Caco-2 (cell line): ENCODE measurements around the gene ST6GALNAC1. TPM values are rescaled to one million over a fixed set of nuclear protein-coding genes. Genes with fewer than 3 reads are reported as not detected.

Experiments
- BruUV-seq: library from RNA; stranded (reverse); fragments of 400-500 nt; replicated peaks from 2 replicates; lab custom pipeline; 2021; lab: Mats Ljungman, UMichigan
- CTCF ChIA-PET: fragments of 300-600 bp; sonication (Branson Sonifier 250); formaldehyde crosslinking; loops from one replicate; lab custom pipeline; 2022; ENCODE audit warnings: antibody characterized with exemption; lab: Charles Lee
- POLR2A ChIA-PET: fragments of 300-600 bp; sonication (Branson Sonifier 250); formaldehyde crosslinking; loops from one replicate; lab custom pipeline; 2022; ENCODE audit warnings: antibody characterized with exemption; lab: Charles Lee
- DNase-seq, 2 experiments: peaks; one replicate each; pipeline versions ENCODE4 v3.0.0 to v3.0.0-alpha.2; 2020 to 2022
- H3K27me3 ChIP-seq: replicated peaks from 2 replicates; pipeline ENCODE4 v1.6.0; 2011; ENCODE audit warnings: low read length; ENCODE audit not compliant: control insufficient read depth, insufficient read depth
- H3K36me3 ChIP-seq: 2 replicates; pipeline ENCODE4 v1.5.1; 2011; ENCODE audit warnings: low read length; ENCODE audit not compliant: control insufficient read depth, insufficient read depth
- H3K4me1 ChIP-seq: fragments of 250-450 bp; sonication (Bioruptor Pico); 2 replicates; pipeline ENCODE4 v1.5.1; 2020; ENCODE audit warnings: mild to moderate bottlenecking
- H3K4me3 ChIP-seq: 2 replicates; pipeline ENCODE4 v1.5.1; 2011; ENCODE audit warnings: low read depth, mild to moderate bottlenecking, control low read depth, low read length
- H3K9me3 ChIP-seq: fragments of 250-450 bp; sonication (Bioruptor Pico); 2 replicates; pipeline ENCODE4 v1.5.1; 2020; ENCODE audit warnings: mild to moderate bottlenecking, moderate library complexity
- H3K27ac Mint-ChIP-seq: one replicate; pipeline ENCODE4 v1.8.0; 2022; ENCODE audit warnings: mixed read lengths; ENCODE audit not compliant: unreplicated experiment
- H3K27me3 Mint-ChIP-seq: one replicate; pipeline ENCODE4 v1.8.0; 2022; ENCODE audit warnings: mixed read lengths; ENCODE audit not compliant: insufficient read depth, unreplicated experiment
- H3K36me3 Mint-ChIP-seq: one replicate; pipeline ENCODE4 v1.8.0; 2022; ENCODE audit warnings: mild to moderate bottlenecking, mixed read lengths; ENCODE audit not compliant: insufficient read depth, unreplicated experiment
- H3K4me1 Mint-ChIP-seq: one replicate; pipeline ENCODE4 v1.8.0; 2022; ENCODE audit warnings: low read depth, mixed read lengths; ENCODE audit not compliant: unreplicated experiment
- H3K4me3 Mint-ChIP-seq: one replicate; pipeline ENCODE4 v1.8.0; 2022; ENCODE audit warnings: mild to moderate bottlenecking, moderate library complexity, mixed read lengths; ENCODE audit not compliant: unreplicated experiment
- H3K9me3 Mint-ChIP-seq: one replicate; pipeline ENCODE4 v1.8.0; 2022; ENCODE audit warnings: mixed read lengths; ENCODE audit not compliant: unreplicated experiment
- intact Hi-C: fragments of 100-400 bp; cut with micrococcal nuclease; formaldehyde crosslinking; loops from one replicate; pipeline ENCODE4 v1.10.0; 2022; ENCODE audit not compliant: unreplicated experiment
- total RNA-seq: library from RNA; stranded (reverse); gene quantifications from 2 replicates; pipeline ENCODE4 v1.2.3, GENCODE V29; 2022
- TF ChIP-seq, protein P1 (sequence below), 2 experiments: fragments of 200-600 bp in 1 of 2; IDR thresholded peaks; 1 replicate in 1 of 2; 2 replicates in 1 of 2; pipeline versions ENCODE4 v1.5.1 to v1.8.0; 2011 to 2022; ENCODE audit warnings: antibody characterized with exemption in 1 of 2, control low read depth in 1 of 2, inconsistent platforms in 1 of 2, low read depth in 1 of 2, low read length in 1 of 2, mild to moderate bottlenecking in 1 of 2, moderate library complexity in 1 of 2; ENCODE audit not compliant: insufficient read depth in 1 of 2, severe bottlenecking in 1 of 2, unreplicated experiment in 1 of 2

ST6GALNAC1 gene
- total RNA-seq, 1 experiment from 2014 or later = 1.7 TPM

DNA sequence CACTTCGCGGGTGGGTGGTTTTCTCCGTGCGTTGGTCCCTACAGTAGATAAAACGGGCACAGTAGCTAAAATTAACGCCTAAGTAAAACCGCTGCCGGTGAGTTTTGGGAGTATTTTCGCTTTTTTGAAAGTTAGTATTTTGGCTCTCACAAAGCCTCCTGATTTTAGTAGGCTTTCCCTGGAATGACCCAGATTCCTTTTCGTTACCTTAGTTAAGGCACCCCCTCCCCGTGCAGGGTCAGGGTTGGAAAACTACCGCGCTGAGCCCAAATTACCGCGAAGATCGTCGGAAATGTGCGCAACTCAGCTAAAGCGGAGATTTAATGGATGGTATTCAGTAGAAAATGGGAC is 28.3 kb upstream of the ST6GALNAC1 start:
- DNase-seq = no peak
- Mint-ChIP-seq H3K36me3 (peaks cover 17% of the 10 kb centered on the region), H3K27me3 (no peaks in the 10 kb centered on the region), H3K4me1 (peaks cover 37% of the 10 kb centered on the region), H3K4me3 (peak overlapping the region; percentile 85), H3K9me3 (no peaks in the 10 kb centered on the region), H3K27ac (peak overlapping the region; percentile 94)
- Histone ChIP-seq H3K36me3 (no peaks in the 10 kb centered on the region), H3K4me1 (peaks cover 20% of the 10 kb centered on the region), H3K9me3 (no peaks in the 10 kb centered on the region), H3K27me3 (no peaks in the 10 kb centered on the region), H3K4me3 (peak overlapping the region; percentile 58)
- TF ChIP-seq, protein P1, sequence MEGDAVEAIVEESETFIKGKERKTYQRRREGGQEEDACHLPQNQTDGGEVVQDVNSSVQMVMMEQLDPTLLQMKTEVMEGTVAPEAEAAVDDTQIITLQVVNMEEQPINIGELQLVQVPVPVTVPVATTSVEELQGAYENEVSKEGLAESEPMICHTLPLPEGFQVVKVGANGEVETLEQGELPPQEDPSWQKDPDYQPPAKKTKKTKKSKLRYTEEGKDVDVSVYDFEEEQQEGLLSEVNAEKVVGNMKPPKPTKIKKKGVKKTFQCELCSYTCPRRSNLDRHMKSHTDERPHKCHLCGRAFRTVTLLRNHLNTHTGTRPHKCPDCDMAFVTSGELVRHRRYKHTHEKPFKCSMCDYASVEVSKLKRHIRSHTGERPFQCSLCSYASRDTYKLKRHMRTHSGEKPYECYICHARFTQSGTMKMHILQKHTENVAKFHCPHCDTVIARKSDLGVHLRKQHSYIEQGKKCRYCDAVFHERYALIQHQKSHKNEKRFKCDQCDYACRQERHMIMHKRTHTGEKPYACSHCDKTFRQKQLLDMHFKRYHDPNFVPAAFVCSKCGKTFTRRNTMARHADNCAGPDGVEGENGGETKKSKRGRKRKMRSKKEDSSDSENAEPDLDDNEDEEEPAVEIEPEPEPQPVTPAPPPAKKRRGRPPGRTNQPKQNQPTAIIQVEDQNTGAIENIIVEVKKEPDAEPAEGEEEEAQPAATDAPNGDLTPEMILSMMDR (IDR thresholded peaks at IDR 0.05; ENCODE audit: insufficient read depth in 1 of 2, low read depth in 1 of 2, low read length in 1 of 2, severe bottlenecking in 1 of 2, unreplicated experiment in 1 of 2) = no peak
- ChIA-PET CTCF (interaction anchor here (0.6 to 2.2 kb wide), 5 partner anchors 9 to 531 kb away, joined by 3 to 20 read pairs (median 7); partner anchors contain the start of gene FOXJ1), POLR2A (interaction anchor here (0.5 to 2.1 kb wide), 13 partner anchors 9 to 114 kb away, joined by 3 to 13 read pairs (median 4); partner anchors contain the start of genes JMJD6, METTL23 and ST6GALNAC1)
- no TSS peak for BruUV-seq
- intact Hi-C loops = loop anchor here (1.0 to 5.0 kb wide), 4 partner anchors 31 to 115 kb away; partner anchors contain the start of gene MXRA7

DNA sequence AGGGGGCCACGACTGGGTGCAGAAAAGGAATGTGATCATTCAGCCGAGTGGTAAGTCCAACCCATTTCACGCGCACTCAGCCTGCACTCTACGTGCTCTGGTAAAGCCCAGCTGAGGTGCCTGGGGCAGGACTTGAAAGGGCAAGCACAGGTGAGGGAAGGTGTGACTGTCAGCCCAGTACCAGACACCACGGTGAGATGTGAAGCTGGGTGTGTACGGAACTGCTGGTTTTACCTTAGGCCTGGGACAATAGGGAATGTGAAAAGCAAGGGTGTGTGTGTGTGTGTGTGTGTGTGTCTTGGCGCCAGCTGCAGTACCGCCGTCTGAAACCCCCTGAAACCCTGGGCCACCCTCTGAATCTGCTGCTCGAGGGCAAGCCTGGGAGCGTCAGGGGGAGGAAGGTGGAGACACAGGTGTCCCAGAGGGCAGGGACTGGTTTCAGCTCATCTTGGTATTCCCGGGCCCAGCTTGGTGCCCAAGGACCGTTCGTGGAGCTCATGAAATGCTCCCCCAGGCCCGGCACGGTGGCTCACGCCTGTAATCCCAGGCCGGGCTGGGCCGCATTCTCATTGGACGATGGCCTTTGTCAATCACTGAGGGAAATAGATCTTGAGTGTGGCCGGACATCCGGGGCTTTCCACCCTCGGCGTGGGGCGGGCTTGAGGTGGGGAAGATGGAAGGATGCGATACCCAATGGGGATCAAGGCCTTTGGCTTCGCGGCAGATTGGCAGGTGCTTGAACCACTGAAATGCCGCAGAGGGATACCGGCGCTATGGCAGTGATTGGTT is 27.8 kb upstream of the ST6GALNAC1 start:
- no peaks in the 10 kb centered on the region for H3K36me3 ChIP-seq
- BruUV-seq = TSS peak; percentile 83
- no peaks in the 10 kb centered on the region for H3K27me3 ChIP-seq
- H3K4me3 Mint-ChIP-seq = peak overlapping the region; percentile 85
- peaks cover 17% of the 10 kb centered on the region for H3K36me3 Mint-ChIP-seq
- H3K4me3 ChIP-seq = peak overlapping the region; percentile 43
- DNase-seq = peak; percentile 100
- H3K9me3 Mint-ChIP-seq = no peaks in the 10 kb centered on the region
- H3K27me3 Mint-ChIP-seq = no peaks in the 10 kb centered on the region
- peak overlapping the region; percentile 94 for H3K27ac Mint-ChIP-seq
- no peaks in the 10 kb centered on the region for H3K9me3 ChIP-seq
- CTCF ChIA-PET = interaction anchor here (0.5 to 2.2 kb wide), 9 partner anchors 10 to 530 kb away, joined by 3 to 20 read pairs (median 5); partner anchors contain the start of gene FOXJ1
- TF ChIP-seq, protein P1 (IDR thresholded peaks at IDR 0.05; ENCODE audit: insufficient read depth in 1 of 2, low read depth in 1 of 2, low read length in 1 of 2, severe bottlenecking in 1 of 2, unreplicated experiment in 1 of 2) = no peak
- H3K4me1 ChIP-seq = peaks cover 20% of the 10 kb centered on the region
- H3K4me1 Mint-ChIP-seq = peaks cover 42% of the 10 kb centered on the region
- POLR2A ChIA-PET = interaction anchor here (0.6 to 2.1 kb wide), 13 partner anchors 10 to 281 kb away, joined by 3 to 13 read pairs (median 4); partner anchors contain the start of genes JMJD6, METTL23 and ST6GALNAC1
- intact Hi-C loops = loop anchor here (1.0 to 5.0 kb wide), 4 partner anchors 30 to 114 kb away; partner anchors contain the start of gene MXRA7

DNA sequence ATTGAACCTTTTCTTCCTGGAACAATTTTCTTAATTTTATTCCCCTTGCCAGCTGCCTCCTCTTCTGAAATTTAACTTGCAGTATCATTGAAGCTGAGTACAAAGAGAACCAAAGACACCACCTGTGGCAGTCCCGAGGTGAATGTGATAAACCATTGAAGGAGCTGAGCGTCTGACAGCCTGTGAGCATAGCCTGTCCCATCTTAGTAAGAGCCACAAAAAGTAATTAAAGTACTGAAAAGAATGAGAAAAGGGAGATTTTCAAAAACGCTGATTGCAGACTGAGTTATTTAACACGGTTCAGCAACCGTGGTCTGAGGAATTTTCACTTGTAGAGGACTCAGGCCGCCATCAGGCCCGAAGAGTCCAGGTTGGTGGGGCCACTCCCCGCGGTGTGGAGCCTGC is 27.2 kb upstream of the ST6GALNAC1 start:
- no TSS peak for BruUV-seq
- Histone ChIP-seq H3K36me3 (no peaks in the 10 kb centered on the region), H3K4me3 (peak overlapping the region; percentile 43), H3K4me1 (peaks cover 20% of the 10 kb centered on the region), H3K27me3 (no peaks in the 10 kb centered on the region), H3K9me3 (no peaks in the 10 kb centered on the region)
- intact Hi-C loops = loop anchor here (1.0 to 5.0 kb wide), 4 partner anchors 29 to 113 kb away; partner anchors contain the start of gene MXRA7
- H3K27ac Mint-ChIP-seq = peak overlapping the region; percentile 94
- peaks cover 17% of the 10 kb centered on the region for H3K36me3 Mint-ChIP-seq
- H3K4me1 Mint-ChIP-seq = peaks cover 42% of the 10 kb centered on the region
- DNase-seq = peak in 1 of 2 experiments; percentile 16
- H3K4me3 Mint-ChIP-seq = peak overlapping the region; percentile 85
- H3K27me3 Mint-ChIP-seq = no peaks in the 10 kb centered on the region
- no peaks in the 10 kb centered on the region for H3K9me3 Mint-ChIP-seq
- TF ChIP-seq, protein P1 (IDR thresholded peaks at IDR 0.05; ENCODE audit: insufficient read depth in 1 of 2, low read depth in 1 of 2, low read length in 1 of 2, severe bottlenecking in 1 of 2, unreplicated experiment in 1 of 2) = peak in 1 of 2 experiments; percentile 15
- ChIA-PET POLR2A (interaction anchor here (0.6 to 2.1 kb wide), 9 partner anchors 10 to 281 kb away, joined by 3 to 13 read pairs (median 6); partner anchors contain the start of genes JMJD6 and METTL23), CTCF (interaction anchor here (0.5 to 2.2 kb wide), 7 partner anchors 10 to 113 kb away, joined by 3 to 20 read pairs (median 7); no protein-coding TSS in a partner anchor)
